GM19239 (cell line): ENCODE measurements around the gene ELMOD1.

Experiments used
- DNase-seq: peaks from one replicate; pipeline ENCODE4 v3.0.0; 2011; ENCODE audit warnings: low spot score; ENCODE audit not compliant: insufficient read length
- FAIRE-seq: peaks from 2 replicates; lab custom pipeline; 2011; peaks lifted over from hg19 to GRCh38; lab: Jason Lieb, UNC

The ELMOD1 gene

DNA sequence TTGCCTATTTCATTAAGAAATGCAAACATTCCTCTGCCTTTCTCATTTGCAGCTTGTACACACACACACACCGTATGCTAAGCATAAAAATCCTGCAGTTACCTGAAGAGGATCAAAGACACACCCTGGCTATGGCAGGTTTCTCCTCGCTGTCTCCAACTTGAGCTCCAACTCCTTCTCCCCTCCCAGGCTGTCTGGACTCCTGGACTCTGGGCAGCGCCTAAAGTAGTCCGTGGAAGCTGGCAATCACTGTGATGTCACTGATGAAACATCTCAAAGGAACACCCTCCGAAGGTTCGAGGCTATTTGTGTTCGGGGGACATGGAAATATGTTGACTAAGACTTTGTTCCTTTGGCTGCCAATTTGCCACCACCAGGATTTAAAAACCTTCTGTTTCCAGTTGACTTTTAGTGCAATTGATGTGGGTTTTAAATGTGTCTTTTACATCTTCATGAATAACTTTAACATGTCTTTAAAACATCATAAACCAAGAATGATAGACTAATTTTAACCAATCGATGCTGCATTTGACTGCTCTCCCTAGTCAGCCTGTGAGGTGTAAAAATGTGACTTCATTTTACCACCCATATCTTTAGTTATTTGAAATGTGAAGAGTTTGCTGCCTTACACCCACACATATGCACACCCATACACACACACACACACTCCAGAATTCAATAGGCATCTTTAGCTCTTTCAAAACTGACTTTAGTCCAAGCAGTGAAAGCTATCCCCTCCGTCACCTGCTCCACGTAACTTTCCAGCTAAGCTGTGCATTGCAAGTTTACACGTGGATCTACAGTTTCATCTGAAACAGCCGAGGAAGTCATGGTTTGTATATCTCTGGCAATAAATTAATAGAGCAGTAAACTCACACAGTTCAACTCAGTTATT is 121.2 kb downstream of the ELMOD1 start, which contains the start of gene SLN:
Gene SLN, minus strand, starts transcription at position 196 of the 895 bp plus-strand sequence.
- DNase-seq (no peak), FAIRE-seq (no peak)

DNA sequence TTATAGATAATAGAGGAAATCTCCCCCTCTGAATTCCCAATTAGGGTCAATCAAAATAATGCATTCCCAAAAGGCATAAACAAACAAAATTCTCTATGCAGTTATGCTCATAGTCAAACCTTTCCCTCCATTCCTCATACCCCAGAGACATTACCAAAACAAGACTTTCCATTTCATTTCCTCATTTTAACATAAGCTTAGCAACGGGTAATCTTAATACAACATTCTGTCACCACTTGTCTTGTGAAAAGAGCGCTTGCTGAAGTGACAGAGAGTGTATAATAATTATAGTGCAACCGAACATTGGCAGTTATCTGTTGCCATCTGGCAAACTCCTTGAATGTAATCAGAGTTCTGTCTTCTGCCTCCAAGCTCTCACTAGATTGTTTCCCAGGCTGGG is 122.1 kb downstream of the ELMOD1 start:
- DNase-seq (no peak), FAIRE-seq (no peak)
